Endodermal cell (in vitro differentiated cells): ENCODE measurements around the gene HMBS. TPM values are rescaled to one million over a fixed set of nuclear protein-coding genes. Genes with fewer than 3 reads are reported as not detected.

Experiments
- DNase-seq: peaks from one replicate; pipeline ENCODE4 v3.0.0-alpha.2; 2017
- H3K27ac ChIP-seq: 2 replicates; pipeline ENCODE4 v1.5.1; 2013; ENCODE audit warnings: mild to moderate bottlenecking, low read depth, low read length, moderate library complexity
- H3K27me3 ChIP-seq: 2 replicates; pipeline ENCODE4 v1.6.1; 2013; ENCODE audit warnings: mild to moderate bottlenecking, low read length, moderate library complexity; ENCODE audit not compliant: insufficient read depth, control insufficient read depth, poor library complexity, severe bottlenecking
- H3K36me3 ChIP-seq: 2 replicates; pipeline ENCODE4 v1.7.0; 2013; ENCODE audit warnings: mild to moderate bottlenecking, low read length, moderate library complexity; ENCODE audit not compliant: control insufficient read depth, insufficient read depth
- H3K4me1 ChIP-seq: one replicate; pipeline ENCODE4 v1.7.0; 2013; ENCODE audit warnings: low read length; ENCODE audit not compliant: control insufficient read depth, insufficient read depth
- H3K4me3 ChIP-seq: 2 replicates; pipeline ENCODE4 v1.5.1; 2013; ENCODE audit warnings: mild to moderate bottlenecking, low read length, moderate library complexity
- H3K9ac ChIP-seq: 2 replicates; pipeline ENCODE4 v1.6.1; 2013; ENCODE audit warnings: mild to moderate bottlenecking, low read length, moderate library complexity; ENCODE audit not compliant: poor library complexity, severe bottlenecking; ENCODE audit errors: extremely low read depth
- H3K9me3 ChIP-seq: 2 replicates; pipeline ENCODE4 v1.6.1; 2013; ENCODE audit warnings: mild to moderate bottlenecking, low read length, moderate library complexity; ENCODE audit not compliant: control insufficient read depth
- H3K27ac Mint-ChIP-seq: 2 replicates; pipeline ENCODE4 v1.8.0; 2020; ENCODE audit warnings: mixed read lengths
- H3K27me3 Mint-ChIP-seq: 2 replicates; pipeline ENCODE4 v1.8.0; 2021; ENCODE audit warnings: mild to moderate bottlenecking, mixed read lengths; ENCODE audit not compliant: insufficient read depth
- H3K36me3 Mint-ChIP-seq: 2 replicates; pipeline ENCODE4 v1.8.0; 2020; ENCODE audit warnings: low read depth, mixed read lengths
- H3K4me1 Mint-ChIP-seq: 2 replicates; pipeline ENCODE4 v1.8.0; 2020; ENCODE audit warnings: mixed read lengths
- H3K4me3 Mint-ChIP-seq: 2 replicates; pipeline ENCODE4 v1.8.0; 2020; ENCODE audit warnings: mild to moderate bottlenecking, moderate library complexity, mixed read lengths
- H3K9me3 Mint-ChIP-seq: 2 replicates; pipeline ENCODE4 v1.8.0; 2020; ENCODE audit warnings: mild to moderate bottlenecking, mixed read lengths
- WGBS, 2 experiments: methylation state at CpG; one replicate each; pipeline versions ENCODE4 v1.1.5 to v1.1.7; 2013; ENCODE audit warnings: missing lambda C conversion rate in 2 of 2, mixed read lengths in 1 of 2; ENCODE audit not compliant: insufficient coverage in 1 of 2, insufficient read length in 1 of 2; 5-methylcytosine and 5-hydroxymethylcytosine counted together
- total RNA-seq, 2 donors: library from RNA; stranded (reverse); fragmentation: NEBNext Ultra II Directional in 1 of 2; extraction: Animal tissue kit (Norgen Biotek cat#: 25700) in 1 of 2; gene quantifications; 2 replicates in 1 of 2; 3 replicates in 1 of 2; pipeline ENCODE4 v1.2.1, GENCODE V29; 2021
- TF ChIP-seq, protein P1 (sequence below): fragments of 200-600 bp; sonication (generic); conservative IDR thresholded peaks from 2 replicates; pipeline ENCODE4 v1.5.0; 2021; ENCODE audit warnings: antibody characterized with exemption, mild to moderate bottlenecking

HMBS gene
- total RNA-seq, 2 donors from 2014 or later: 45.9 to 54.8 TPM

DNA sequence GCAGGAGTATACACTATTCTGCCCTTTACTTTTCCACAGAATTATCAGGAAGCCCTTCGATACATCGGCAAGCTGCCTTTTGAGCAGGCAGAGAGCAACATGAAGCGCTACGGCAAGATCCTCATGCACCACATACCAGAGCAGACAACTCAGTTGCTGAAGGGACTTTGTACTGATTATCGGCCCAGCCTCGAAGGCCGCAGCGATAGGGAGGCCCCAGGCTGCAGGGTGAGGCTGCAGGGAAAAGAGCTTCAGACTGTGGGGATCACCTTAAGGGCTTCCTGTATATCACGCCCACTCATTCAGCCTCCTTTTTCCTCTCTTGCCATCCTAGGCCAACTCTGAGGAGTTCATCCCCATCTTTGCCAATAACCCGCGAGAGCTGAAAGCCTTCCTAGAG lies 6.8 kb upstream of the HMBS start:
- Histone ChIP-seq H3K27ac (no peak overlapping the region), H3K9ac (no peak overlapping the region), H3K4me3 (no peak overlapping the region), H3K27me3 (no peaks in the 10 kb centered on the region), H3K4me1 (no peaks in the 10 kb centered on the region), H3K36me3 (peaks cover 73% of the 10 kb centered on the region), H3K9me3 (no peaks in the 10 kb centered on the region)
- WGBS, 2 experiments: 98 to 100% methylated on average over 10 to 11 of the region's 11 CpGs
- H3K27ac Mint-ChIP-seq: no peak overlapping the region
- H3K27me3 Mint-ChIP-seq: no peaks in the 10 kb centered on the region
- no peaks in the 10 kb centered on the region for H3K9me3 Mint-ChIP-seq
- DNase-seq: no peak
- TF ChIP-seq, protein P1, sequence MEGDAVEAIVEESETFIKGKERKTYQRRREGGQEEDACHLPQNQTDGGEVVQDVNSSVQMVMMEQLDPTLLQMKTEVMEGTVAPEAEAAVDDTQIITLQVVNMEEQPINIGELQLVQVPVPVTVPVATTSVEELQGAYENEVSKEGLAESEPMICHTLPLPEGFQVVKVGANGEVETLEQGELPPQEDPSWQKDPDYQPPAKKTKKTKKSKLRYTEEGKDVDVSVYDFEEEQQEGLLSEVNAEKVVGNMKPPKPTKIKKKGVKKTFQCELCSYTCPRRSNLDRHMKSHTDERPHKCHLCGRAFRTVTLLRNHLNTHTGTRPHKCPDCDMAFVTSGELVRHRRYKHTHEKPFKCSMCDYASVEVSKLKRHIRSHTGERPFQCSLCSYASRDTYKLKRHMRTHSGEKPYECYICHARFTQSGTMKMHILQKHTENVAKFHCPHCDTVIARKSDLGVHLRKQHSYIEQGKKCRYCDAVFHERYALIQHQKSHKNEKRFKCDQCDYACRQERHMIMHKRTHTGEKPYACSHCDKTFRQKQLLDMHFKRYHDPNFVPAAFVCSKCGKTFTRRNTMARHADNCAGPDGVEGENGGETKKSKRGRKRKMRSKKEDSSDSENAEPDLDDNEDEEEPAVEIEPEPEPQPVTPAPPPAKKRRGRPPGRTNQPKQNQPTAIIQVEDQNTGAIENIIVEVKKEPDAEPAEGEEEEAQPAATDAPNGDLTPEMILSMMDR: no peak
- H3K4me3 Mint-ChIP-seq: no peak overlapping the region
- no peaks in the 10 kb centered on the region for H3K4me1 Mint-ChIP-seq
- peaks cover 66% of the 10 kb centered on the region for H3K36me3 Mint-ChIP-seq

DNA sequence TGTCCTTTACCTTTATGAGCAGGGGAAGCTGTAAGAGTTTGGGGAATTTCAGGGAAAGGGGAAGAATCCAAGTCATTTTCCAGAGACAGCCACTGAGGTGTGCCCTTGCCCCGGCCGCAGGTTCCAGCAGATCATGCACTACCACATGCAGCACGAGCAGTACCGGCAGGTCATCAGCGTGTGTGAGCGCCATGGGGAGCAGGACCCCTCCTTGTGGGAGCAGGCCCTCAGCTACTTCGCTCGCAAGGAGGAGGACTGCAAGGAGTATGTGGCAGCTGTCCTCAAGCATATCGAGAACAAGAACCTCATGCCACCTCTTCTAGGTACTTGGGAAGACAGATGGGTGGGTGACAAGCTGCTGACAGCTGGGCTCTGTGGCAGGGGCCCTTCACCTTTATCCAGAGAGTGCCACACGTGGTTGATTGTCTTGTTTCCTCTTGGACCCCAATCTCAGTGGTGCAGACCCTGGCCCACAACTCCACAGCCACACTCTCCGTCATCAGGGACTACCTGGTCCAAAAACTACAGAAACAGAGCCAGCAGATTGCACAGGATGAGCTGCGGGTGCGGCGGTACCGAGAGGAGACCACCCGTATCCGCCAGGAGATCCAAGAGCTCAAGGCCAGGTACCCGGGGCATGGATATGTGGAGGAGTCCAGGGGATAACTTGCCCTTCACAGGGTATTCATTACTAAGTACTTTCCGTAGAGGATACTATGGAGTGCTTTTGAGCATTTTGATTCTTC lies 5.8 kb upstream of the HMBS start:
- Mint-ChIP-seq H3K4me1 (no peaks in the 10 kb centered on the region), H3K9me3 (no peaks in the 10 kb centered on the region), H3K4me3 (no peak overlapping the region), H3K36me3 (peaks cover 58% of the 10 kb centered on the region), H3K27ac (no peak overlapping the region), H3K27me3 (no peaks in the 10 kb centered on the region)
- no peak for DNase-seq
- TF ChIP-seq, protein P1: no peak
- Histone ChIP-seq H3K9me3 (no peaks in the 10 kb centered on the region), H3K27ac (no peak overlapping the region), H3K27me3 (no peaks in the 10 kb centered on the region), H3K4me3 (no peak overlapping the region), H3K4me1 (no peaks in the 10 kb centered on the region), H3K36me3 (peaks cover 63% of the 10 kb centered on the region), H3K9ac (no peak overlapping the region)
- WGBS, 2 experiments: 93% methylated on average over 18 to 19 of the region's 19 CpGs

DNA sequence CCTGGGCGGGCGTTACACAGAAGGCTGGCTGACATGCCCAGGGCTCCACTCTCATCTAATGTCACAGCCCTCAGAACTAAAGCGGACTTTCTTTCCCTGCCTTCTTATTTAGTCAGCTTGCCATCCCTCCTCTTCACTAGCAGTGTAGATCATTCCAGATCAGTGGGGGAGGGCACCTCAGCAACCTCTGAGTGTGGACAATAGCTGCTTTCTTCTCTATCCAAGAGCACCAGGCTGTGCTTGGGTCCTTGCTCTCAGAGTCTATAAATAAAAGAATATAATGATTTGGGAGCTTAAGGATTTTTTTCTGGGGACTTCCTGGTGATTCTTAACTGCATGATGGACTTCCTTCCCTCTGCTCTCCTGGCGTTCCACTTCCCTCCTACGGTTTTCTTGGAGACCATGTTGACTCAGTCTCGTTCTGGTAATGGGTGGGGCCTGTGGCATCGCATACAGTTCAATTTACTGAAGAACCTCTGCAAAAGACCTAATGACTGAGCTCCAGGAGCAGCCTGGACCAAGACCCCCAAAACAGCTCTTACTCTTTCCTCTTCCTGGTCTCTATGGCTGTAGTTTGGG lies 2.9 kb upstream of the HMBS start:
- Mint-ChIP-seq H3K4me3 (no peak overlapping the region), H3K4me1 (peaks cover 3% of the 10 kb centered on the region), H3K9me3 (no peaks in the 10 kb centered on the region), H3K27ac (no peak overlapping the region), H3K36me3 (peaks cover 54% of the 10 kb centered on the region), H3K27me3 (no peaks in the 10 kb centered on the region)
- DNase-seq: no peak
- Histone ChIP-seq H3K4me1 (no peaks in the 10 kb centered on the region), H3K27ac (no peak overlapping the region), H3K9me3 (no peaks in the 10 kb centered on the region), H3K27me3 (no peaks in the 10 kb centered on the region), H3K36me3 (peaks cover 53% of the 10 kb centered on the region), H3K4me3 (no peak overlapping the region), H3K9ac (no peak overlapping the region)
- WGBS, 2 experiments: 92 to 94% methylated on average over 5 to 7 of the region's 7 CpGs
- TF ChIP-seq, protein P1: no peak
